K562 (cell line): ENCODE data around the gene GRB2.

Source experiments
- CTCF ChIP-seq, 3 experiments: IDR thresholded peaks in 2 of 3; conservative IDR thresholded peaks in 1 of 3; 2 replicates each; pipeline ENCODE4 v1.5.1; 2011 to 2012; ENCODE audit warnings: low read length in 3 of 3, mild to moderate bottlenecking in 3 of 3, control low read depth in 2 of 3, improper control_type of control experiment in 1 of 3, inconsistent platforms in 1 of 3, low read depth in 1 of 3, mixed read lengths in 1 of 3, moderate library complexity in 1 of 3; ENCODE audit not compliant: insufficient read depth in 2 of 3
- E2F6 ChIP-seq, 2 experiments: IDR thresholded peaks; 2 replicates each; pipeline ENCODE4 v1.6.1; 2011; ENCODE audit warnings: borderline replicate concordance in 1 of 2, control low read depth in 1 of 2, low read depth in 1 of 2, low read length in 1 of 2, mild to moderate bottlenecking in 1 of 2, mixed read lengths in 1 of 2, moderate library complexity in 1 of 2; ENCODE audit not compliant: insufficient read depth in 1 of 2, insufficient read length in 1 of 2, poor library complexity in 1 of 2, severe bottlenecking in 1 of 2; ENCODE audit errors: extremely low read depth in 1 of 2
- E2F8 ChIP-seq: fragments of 450-650 bp; IDR thresholded peaks from 2 replicates; pipeline ENCODE4 v1.7.1; 2018; ENCODE audit warnings: mild to moderate bottlenecking, low read depth; ENCODE audit not compliant: partially characterized antibody
- FOXP4 ChIP-seq: sonication (generic); formaldehyde crosslinking; IDR thresholded peaks from 2 replicates; pipeline ENCODE4 v1.8.0; 2022; ENCODE audit warnings: mild to moderate bottlenecking, missing genetic modification reagents, borderline replicate concordance
- NBN ChIP-seq: fragments of 450-650 bp; IDR thresholded peaks from 2 replicates; pipeline ENCODE4 v1.6.1; 2016; ENCODE audit warnings: low read depth, mild to moderate bottlenecking
- SMARCC2 ChIP-seq: fragments of 450-650 bp; IDR thresholded peaks from 2 replicates; pipeline ENCODE4 v1.6.1; 2017; ENCODE audit warnings: antibody characterized with exemption, moderate library complexity, mild to moderate bottlenecking, low read depth
- STAT5A ChIP-seq: IDR thresholded peaks from 2 replicates; pipeline ENCODE4 v1.6.1; 2012; ENCODE audit warnings: low read length, inconsistent platforms, borderline replicate concordance
- TAF1 ChIP-seq: IDR thresholded peaks from 2 replicates; pipeline ENCODE4 v1.6.1; 2011; ENCODE audit warnings: mild to moderate bottlenecking, low read length, moderate library complexity; ENCODE audit not compliant: insufficient read depth, control insufficient read depth, severe bottlenecking; ENCODE audit errors: extremely low read depth
- TRIM28 ChIP-seq: fragments of 450-650 bp; IDR thresholded peaks from 2 replicates; pipeline ENCODE4 v1.6.1; 2017
- ZNF197 ChIP-seq: fragments of 200-800 bp; sonication (Bioruptor generic); IDR thresholded peaks from 2 replicates; pipeline ENCODE4 v1.6.1; 2016; ENCODE audit warnings: low read depth, missing genetic modification characterization, missing compliant biosample characterization
- ZNF76 ChIP-seq: fragments of 250-450 bp; sonication (Bioruptor Pico); IDR thresholded peaks from 2 replicates; pipeline ENCODE4 v1.4.0; 2020; ENCODE audit warnings: mild to moderate bottlenecking, moderate library complexity, borderline replicate concordance

GRCh38 chr17:75339971-75340370, 65.5 kb downstream of the GRB2 start:
- no peak for TF ChIP-seq CTCF (IDR thresholded peaks at IDR 0.05 in 2 of 3, conservative IDR thresholded peaks at IDR 0.05 in 1 of 3; ENCODE audit: insufficient read depth in 2 of 3, low read depth in 1 of 3, low read length in 3 of 3)
- no peak for TF ChIP-seq FOXP4
- no peak for TF ChIP-seq E2F8
- no peak for TF ChIP-seq NBN
- no peak for TF ChIP-seq ZNF76 (CRISPR knock-in tag)
- no peak for TF ChIP-seq TRIM28
- no peak for TF ChIP-seq ZNF197 (CRISPR knock-in tag)
- TF ChIP-seq STAT5A = no peak
- no peak for TF ChIP-seq SMARCC2
- TF ChIP-seq TAF1 = no peak
- no peak for TF ChIP-seq E2F6 (IDR thresholded peaks at IDR 0.05; ENCODE audit: borderline replicate concordance in 1 of 2, extremely low read depth in 1 of 2, insufficient read depth in 1 of 2, insufficient read length in 1 of 2, low read depth in 1 of 2, low read length in 1 of 2, poor library complexity in 1 of 2, severe bottlenecking in 1 of 2)
